HFFc6 (cell line): Measurements from ENCODE around the gene ASPRV1. TPM values are rescaled to one million over a fixed set of nuclear protein-coding genes. Genes with fewer than 3 reads are reported as not detected.

ENCODE experiments used
- DNase-seq: peaks from one replicate; pipeline ENCODE4 v3.0.0-alpha.2; 2018
- H3K27ac Mint-ChIP-seq: 2 replicates; pipeline ENCODE4 v1.8.0; 2020; ENCODE audit warnings: mild to moderate bottlenecking, mixed read lengths
- H3K27me3 Mint-ChIP-seq: 2 replicates; pipeline ENCODE4 v1.8.0; 2021; ENCODE audit warnings: mild to moderate bottlenecking, moderate library complexity, mixed read lengths; ENCODE audit not compliant: insufficient read depth
- H3K36me3 Mint-ChIP-seq: 2 replicates; pipeline ENCODE4 v1.8.0; 2021; ENCODE audit warnings: low read depth, mixed read lengths
- H3K4me1 Mint-ChIP-seq: 2 replicates; pipeline ENCODE4 v1.8.0; 2020; ENCODE audit warnings: low read depth, mixed read lengths
- H3K4me3 Mint-ChIP-seq: 2 replicates; pipeline ENCODE4 v1.8.0; 2020; ENCODE audit warnings: mild to moderate bottlenecking, moderate library complexity, mixed read lengths
- H3K9me3 Mint-ChIP-seq: 2 replicates; pipeline ENCODE4 v1.8.0; 2020; ENCODE audit warnings: mild to moderate bottlenecking, mixed read lengths
- total RNA-seq, 6 experiments: library from RNA; stranded (reverse); fragmentation: NEBNext Ultra II Directional; extraction: Animal tissue kit (Norgen Biotek cat#: 25700); gene quantifications; 2 replicates in 1 of 6; 3 replicates in 5 of 6; pipeline ENCODE4 v1.2.3, GENCODE V29; 2021
- TF ChIP-seq, protein P1 (sequence below): fragments of 200-600 bp; sonication (generic); IDR thresholded peaks from 2 replicates; pipeline ENCODE4 v1.5.0; 2021; ENCODE audit warnings: antibody characterized with exemption, mild to moderate bottlenecking

ASPRV1 gene
- total RNA-seq, 6 experiments from 2014 or later: 0.07 to 0.15 TPM; not detected in 4

DNA sequence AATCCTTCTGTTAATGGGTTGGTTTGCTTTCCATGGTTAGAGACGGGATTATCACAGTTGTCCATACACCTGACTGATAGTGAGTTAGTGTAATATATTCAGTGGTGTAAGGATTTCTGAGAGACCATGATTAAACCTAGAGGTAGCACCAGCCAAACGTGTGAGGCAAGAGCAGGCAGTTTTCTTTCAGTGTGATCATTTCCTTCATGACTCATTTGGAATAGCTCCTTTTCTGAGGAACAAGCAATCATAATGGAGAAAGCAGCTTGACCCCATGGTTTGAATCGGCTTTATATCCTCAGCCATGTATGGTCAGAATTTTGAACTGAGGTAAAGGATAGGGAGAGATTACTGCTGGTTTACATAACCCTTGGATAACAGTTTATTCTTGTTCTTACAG lies 43.6 kb downstream of the ASPRV1 start:
- Mint-ChIP-seq H3K4me1 (peaks cover 36% of the 10 kb centered on the region), H3K27ac (peak overlapping the region; percentile 73), H3K4me3 (peak overlapping the region; percentile 9; the same call in 1 of the 2 replicates), H3K27me3 (0 out of 2 replicates have a peak, but pooled peaks cover 2% of the 10 kb centered on the region), H3K9me3 (no peaks in the 10 kb centered on the region), H3K36me3 (0 out of 2 replicates have a peak, but pooled peaks cover 5% of the 10 kb centered on the region)
- TF ChIP-seq, protein P1, sequence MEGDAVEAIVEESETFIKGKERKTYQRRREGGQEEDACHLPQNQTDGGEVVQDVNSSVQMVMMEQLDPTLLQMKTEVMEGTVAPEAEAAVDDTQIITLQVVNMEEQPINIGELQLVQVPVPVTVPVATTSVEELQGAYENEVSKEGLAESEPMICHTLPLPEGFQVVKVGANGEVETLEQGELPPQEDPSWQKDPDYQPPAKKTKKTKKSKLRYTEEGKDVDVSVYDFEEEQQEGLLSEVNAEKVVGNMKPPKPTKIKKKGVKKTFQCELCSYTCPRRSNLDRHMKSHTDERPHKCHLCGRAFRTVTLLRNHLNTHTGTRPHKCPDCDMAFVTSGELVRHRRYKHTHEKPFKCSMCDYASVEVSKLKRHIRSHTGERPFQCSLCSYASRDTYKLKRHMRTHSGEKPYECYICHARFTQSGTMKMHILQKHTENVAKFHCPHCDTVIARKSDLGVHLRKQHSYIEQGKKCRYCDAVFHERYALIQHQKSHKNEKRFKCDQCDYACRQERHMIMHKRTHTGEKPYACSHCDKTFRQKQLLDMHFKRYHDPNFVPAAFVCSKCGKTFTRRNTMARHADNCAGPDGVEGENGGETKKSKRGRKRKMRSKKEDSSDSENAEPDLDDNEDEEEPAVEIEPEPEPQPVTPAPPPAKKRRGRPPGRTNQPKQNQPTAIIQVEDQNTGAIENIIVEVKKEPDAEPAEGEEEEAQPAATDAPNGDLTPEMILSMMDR: no peak
- peak; percentile 78 for DNase-seq

DNA sequence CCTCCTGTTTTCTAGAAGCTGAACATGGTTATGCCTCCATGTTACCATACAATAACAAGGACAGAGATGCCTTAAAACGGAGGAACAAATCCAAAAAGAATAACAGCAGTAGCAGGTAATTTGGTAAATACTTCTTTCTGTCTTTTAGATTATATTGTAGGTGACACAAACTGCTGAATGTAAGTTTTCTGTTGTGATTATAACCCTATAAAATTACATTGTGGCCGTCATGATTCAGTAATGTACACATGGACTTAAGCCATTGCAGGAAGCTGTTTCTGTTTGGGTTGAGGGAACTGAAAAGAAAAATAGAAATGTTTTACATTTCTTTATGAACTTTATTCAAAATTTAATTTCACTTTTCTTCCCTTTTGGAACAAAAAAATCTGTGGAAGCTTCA lies 45.3 kb downstream of the ASPRV1 start:
- peak overlapping the region; percentile 88 for H3K4me3 Mint-ChIP-seq
- TF ChIP-seq, protein P1: no peak
- H3K27me3 Mint-ChIP-seq: 0 out of 2 replicates have a peak, but pooled peaks cover 2% of the 10 kb centered on the region
- peak overlapping the region; percentile 45 for H3K27ac Mint-ChIP-seq
- DNase-seq: no peak
- H3K4me1 Mint-ChIP-seq: peaks cover 45% of the 10 kb centered on the region
- H3K9me3 Mint-ChIP-seq: no peaks in the 10 kb centered on the region
- 0 out of 2 replicates have a peak, but pooled peaks cover 4% of the 10 kb centered on the region for H3K36me3 Mint-ChIP-seq

- Mint-ChIP-seq H3K27ac (peak within 1 kb of the TSS; percentile 94), H3K4me1 (peaks cover 45% of the 10 kb centered on the region), H3K4me3 (peak within 1 kb of the TSS; percentile 88), H3K36me3 (0 out of 2 replicates have a peak, but pooled peaks cover 4% of the 10 kb centered on the region), H3K9me3 (no peaks in the 10 kb centered on the region), H3K27me3 (0 out of 2 replicates have a peak, but pooled peaks cover 2% of the 10 kb centered on the region)
- TF ChIP-seq, protein P1: no peak
- peak; percentile 9 for DNase-seq
These were observed 46.2 kb downstream of the ASPRV1 start, which contains the start of gene MXD1 for GRCh38 chr2:69914950-69915945. MXD1 (plus strand) TSS chr2:69915109; CDS start chr2:69915331, 222 bp downstream.

GRCh38 chr2:69914164-69914949 lies 47.1 kb downstream of the ASPRV1 start:
- TF ChIP-seq, protein P1: peak; percentile 57; the same call in 1 of the 2 replicates
- Mint-ChIP-seq H3K9me3 (no peaks in the 10 kb centered on the region), H3K4me3 (peak overlapping the region; percentile 88), H3K27ac (peak overlapping the region; percentile 94), H3K27me3 (0 out of 2 replicates have a peak, but pooled peaks cover 2% of the 10 kb centered on the region), H3K36me3 (0 out of 2 replicates have a peak, but pooled peaks cover 4% of the 10 kb centered on the region), H3K4me1 (peaks cover 45% of the 10 kb centered on the region)
- DNase-seq: peak; percentile 100

DNA sequence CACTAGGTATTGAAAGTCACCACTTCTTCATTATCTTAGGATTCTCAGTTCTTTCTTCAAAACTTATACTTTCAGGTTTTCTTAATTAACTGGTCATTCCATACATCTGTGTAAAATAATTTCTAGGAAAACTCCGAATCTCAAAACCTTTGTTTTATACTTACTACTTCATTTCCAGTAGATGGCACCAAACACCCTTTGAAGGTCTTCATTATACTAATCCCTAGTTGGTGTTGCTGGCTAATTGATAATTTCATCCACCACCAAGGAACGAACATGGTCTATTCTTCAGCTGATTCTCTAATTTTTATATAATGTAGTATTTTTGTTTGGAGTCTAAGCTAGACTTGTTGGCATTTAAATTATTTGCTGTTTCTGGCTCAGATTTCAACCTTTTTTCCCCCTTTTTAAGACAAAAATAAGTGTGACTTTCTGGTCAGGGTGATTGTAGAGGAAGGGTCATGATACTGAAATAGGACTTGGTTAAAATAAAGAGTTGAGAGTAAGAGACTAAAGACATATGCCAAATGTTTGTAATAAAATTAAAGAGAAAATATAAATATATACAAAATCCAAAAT lies 49.4 kb downstream of the ASPRV1 start:
- Mint-ChIP-seq H3K36me3 (peaks cover 4% of the 10 kb centered on the region; the same call in 1 of the 2 replicates), H3K27me3 (peaks cover 3% of the 10 kb centered on the region; the same call in 1 of the 2 replicates), H3K4me3 (no peak overlapping the region), H3K27ac (peak overlapping the region; percentile 48; the same call in 1 of the 2 replicates), H3K4me1 (peaks cover 32% of the 10 kb centered on the region), H3K9me3 (no peaks in the 10 kb centered on the region)
- peak; percentile 57 for DNase-seq
- TF ChIP-seq, protein P1: peak; percentile 85
